Epidermal melanocyte (primary cell): ENCODE data around the gene ASB1.
A peak's percentile ranks its signal among the peaks of the same experiment; 100 is the strongest.

ENCODE experiments used
- DNase-seq: peaks from one replicate; pipeline ENCODE4 v3.0.0; 2011; ENCODE audit warnings: low spot score; ENCODE audit not compliant: insufficient read length

Gene ASB1

GRCh38 chr2:238422940-238423339 is 3.8 kb upstream of the ASB1 start:
- DNase-seq, result no peak

GRCh38 chr2:238423561-238424312 is 3.0 kb upstream of the ASB1 start:
- DNase-seq, result no peak

GRCh38 chr2:238424313-238424700 is 2.4 kb upstream of the ASB1 start:
- DNase-seq, result no peak

- DNase-seq, result no peak
These were observed 1.2 kb upstream of the ASB1 start for GRCh38 chr2:238425505-238425978.

GRCh38 chr2:238425979-238426567 is 654 bp upstream of the ASB1 start:
- DNase-seq, result peak; percentile 46

- no peak for DNase-seq
These were observed 872 bp downstream of the ASB1 start for GRCh38 chr2:238427435-238428162.

- no peak for DNase-seq
These were observed 2.1 kb downstream of the ASB1 start for GRCh38 chr2:238428866-238429265.

GRCh38 chr2:238430781-238431180 is 4.1 kb downstream of the ASB1 start:
- no peak for DNase-seq

GRCh38 chr2:238431456-238431855 is 4.7 kb downstream of the ASB1 start:
- DNase-seq, result no peak

- no peak for DNase-seq
These were observed 6.7 kb downstream of the ASB1 start for GRCh38 chr2:238433300-238433915.

GRCh38 chr2:238433941-238434845 is 7.5 kb downstream of the ASB1 start:
- DNase-seq, result no peak

GRCh38 chr2:238434846-238435751 is 8.4 kb downstream of the ASB1 start:
- DNase-seq, result no peak

- DNase-seq, result no peak
These were observed 9.0 kb downstream of the ASB1 start for GRCh38 chr2:238435752-238436096.

GRCh38 chr2:238438856-238439849 is 12.4 kb downstream of the ASB1 start:
- DNase-seq, result no peak

GRCh38 chr2:238439917-238440316 is 13.2 kb downstream of the ASB1 start:
- DNase-seq, result no peak

GRCh38 chr2:238440331-238440730 is 13.6 kb downstream of the ASB1 start:
- DNase-seq, result no peak

GRCh38 chr2:238440767-238441166 is 14.0 kb downstream of the ASB1 start:
- DNase-seq, result no peak

GRCh38 chr2:238441262-238442114 is 14.8 kb downstream of the ASB1 start:
- DNase-seq, result no peak
